Glutamatergic neuron (in vitro differentiated cells): Measurements from ENCODE around the gene CDC27. TPM values are rescaled to one million over a fixed set of nuclear protein-coding genes. Genes with fewer than 3 reads are reported as not detected.
A peak's percentile ranks its signal among the peaks of the same experiment; 100 is the strongest.

ENCODE experiments used
- DNase-seq: peaks from one replicate; pipeline ENCODE4 v3.0.0; 2022
- H3K27ac Mint-ChIP-seq: one replicate; pipeline ENCODE4 v1.8.0; 2020; ENCODE audit warnings: mild to moderate bottlenecking, mixed read lengths, inconsistent platforms; ENCODE audit not compliant: unreplicated experiment
- H3K27me3 Mint-ChIP-seq: one replicate; pipeline ENCODE4 v1.8.0; 2020; ENCODE audit warnings: mild to moderate bottlenecking, moderate library complexity, mixed read lengths, inconsistent platforms; ENCODE audit not compliant: unreplicated experiment
- H3K36me3 Mint-ChIP-seq: one replicate; pipeline ENCODE4 v1.8.0; 2020; ENCODE audit warnings: mild to moderate bottlenecking, mixed read lengths, inconsistent platforms; ENCODE audit not compliant: unreplicated experiment
- H3K4me1 Mint-ChIP-seq: one replicate; pipeline ENCODE4 v1.8.0; 2020; ENCODE audit warnings: mild to moderate bottlenecking, low read depth, mixed read lengths, inconsistent platforms; ENCODE audit not compliant: unreplicated experiment
- H3K4me3 Mint-ChIP-seq: one replicate; pipeline ENCODE4 v1.8.0; 2020; ENCODE audit warnings: mild to moderate bottlenecking, mixed read lengths, inconsistent platforms; ENCODE audit not compliant: unreplicated experiment
- H3K9me3 Mint-ChIP-seq: one replicate; pipeline ENCODE4 v1.8.0; 2020; ENCODE audit warnings: mild to moderate bottlenecking, moderate library complexity, mixed read lengths, inconsistent platforms; ENCODE audit not compliant: unreplicated experiment
- CTCF ChIP-seq: fragments of 200-600 bp; sonication (generic); IDR thresholded peaks from one replicate; pipeline ENCODE4 v1.5.0; 2021; ENCODE audit not compliant: partially characterized antibody, unreplicated experiment
- total RNA-seq: library from RNA; stranded (reverse); fragmentation: NEBNext Ultra II Directional; extraction: Animal tissue kit (Norgen Biotek cat#: 25700); gene quantifications from one replicate; pipeline ENCODE4 v1.2.1, GENCODE V29; 2021; ENCODE audit not compliant: unreplicated experiment

Gene CDC27
- total RNA-seq, 1 donor from 2014 or later = 94.6 TPM

GRCh38 chr17:47213540-47213939, 24.4 kb upstream of the CDC27 start:
- H3K36me3 Mint-ChIP-seq = no peaks in the 10 kb centered on the region
- no peak overlapping the region for H3K27ac Mint-ChIP-seq
- no peak overlapping the region for H3K4me3 Mint-ChIP-seq
- no peak for DNase-seq
- H3K27me3 Mint-ChIP-seq = peaks cover 3% of the 10 kb centered on the region
- no peak for TF ChIP-seq CTCF
- peaks cover 22% of the 10 kb centered on the region for H3K4me1 Mint-ChIP-seq
- peaks cover 1% of the 10 kb centered on the region for H3K9me3 Mint-ChIP-seq

- no peak for DNase-seq
- Mint-ChIP-seq H3K9me3 (peaks cover 1% of the 10 kb centered on the region), H3K4me1 (peaks cover 22% of the 10 kb centered on the region), H3K27me3 (peaks cover 4% of the 10 kb centered on the region), H3K27ac (no peak overlapping the region), H3K36me3 (no peaks in the 10 kb centered on the region), H3K4me3 (no peak overlapping the region)
- TF ChIP-seq CTCF = no peak
These were observed 23.4 kb upstream of the CDC27 start for GRCh38 chr17:47212458-47212857.

- H3K27me3 Mint-ChIP-seq = peaks cover 4% of the 10 kb centered on the region
- H3K4me1 Mint-ChIP-seq = peaks cover 23% of the 10 kb centered on the region
- no peak for TF ChIP-seq CTCF
- peaks cover 1% of the 10 kb centered on the region for H3K9me3 Mint-ChIP-seq
- no peaks in the 10 kb centered on the region for H3K36me3 Mint-ChIP-seq
- H3K4me3 Mint-ChIP-seq = no peak overlapping the region
- DNase-seq = no peak
- H3K27ac Mint-ChIP-seq = peak overlapping the region; percentile 6
These were observed 21.7 kb upstream of the CDC27 start for GRCh38 chr17:47210779-47211178.

- Mint-ChIP-seq H3K4me3 (no peak overlapping the region), H3K27me3 (peaks cover 4% of the 10 kb centered on the region), H3K4me1 (peaks cover 26% of the 10 kb centered on the region), H3K27ac (no peak overlapping the region), H3K36me3 (no peaks in the 10 kb centered on the region), H3K9me3 (peaks cover 3% of the 10 kb centered on the region)
- DNase-seq = no peak
- no peak for TF ChIP-seq CTCF
These were observed 21.0 kb upstream of the CDC27 start for GRCh38 chr17:47210105-47210504.

- Mint-ChIP-seq H3K36me3 (no peaks in the 10 kb centered on the region), H3K27ac (no peak overlapping the region), H3K27me3 (peaks cover 4% of the 10 kb centered on the region), H3K4me3 (no peak overlapping the region), H3K4me1 (peaks cover 28% of the 10 kb centered on the region), H3K9me3 (peaks cover 3% of the 10 kb centered on the region)
- no peak for TF ChIP-seq CTCF
- DNase-seq = no peak
These were observed 20.4 kb upstream of the CDC27 start for GRCh38 chr17:47209499-47209898.
